Endodermal cell (in vitro differentiated cells): ENCODE results near the gene SGCE. TPM values are rescaled to one million over a fixed set of nuclear protein-coding genes. Genes with fewer than 3 reads are reported as not detected.

ENCODE experiments used
- DNase-seq: peaks from one replicate; pipeline ENCODE4 v3.0.0-alpha.2; 2017
- H3K27ac ChIP-seq: 2 replicates; pipeline ENCODE4 v1.5.1; 2013; ENCODE audit warnings: mild to moderate bottlenecking, low read depth, low read length, moderate library complexity
- H3K27me3 ChIP-seq: 2 replicates; pipeline ENCODE4 v1.6.1; 2013; ENCODE audit warnings: mild to moderate bottlenecking, low read length, moderate library complexity; ENCODE audit not compliant: insufficient read depth, control insufficient read depth, poor library complexity, severe bottlenecking
- H3K36me3 ChIP-seq: 2 replicates; pipeline ENCODE4 v1.7.0; 2013; ENCODE audit warnings: mild to moderate bottlenecking, low read length, moderate library complexity; ENCODE audit not compliant: control insufficient read depth, insufficient read depth
- H3K4me1 ChIP-seq: one replicate; pipeline ENCODE4 v1.7.0; 2013; ENCODE audit warnings: low read length; ENCODE audit not compliant: control insufficient read depth, insufficient read depth
- H3K4me3 ChIP-seq: 2 replicates; pipeline ENCODE4 v1.5.1; 2013; ENCODE audit warnings: mild to moderate bottlenecking, low read length, moderate library complexity
- H3K9ac ChIP-seq: 2 replicates; pipeline ENCODE4 v1.6.1; 2013; ENCODE audit warnings: mild to moderate bottlenecking, low read length, moderate library complexity; ENCODE audit not compliant: poor library complexity, severe bottlenecking; ENCODE audit errors: extremely low read depth
- H3K9me3 ChIP-seq: 2 replicates; pipeline ENCODE4 v1.6.1; 2013; ENCODE audit warnings: mild to moderate bottlenecking, low read length, moderate library complexity; ENCODE audit not compliant: control insufficient read depth
- H3K27ac Mint-ChIP-seq: 2 replicates; pipeline ENCODE4 v1.8.0; 2020; ENCODE audit warnings: mixed read lengths
- H3K27me3 Mint-ChIP-seq: 2 replicates; pipeline ENCODE4 v1.8.0; 2021; ENCODE audit warnings: mild to moderate bottlenecking, mixed read lengths; ENCODE audit not compliant: insufficient read depth
- H3K36me3 Mint-ChIP-seq: 2 replicates; pipeline ENCODE4 v1.8.0; 2020; ENCODE audit warnings: low read depth, mixed read lengths
- H3K4me1 Mint-ChIP-seq: 2 replicates; pipeline ENCODE4 v1.8.0; 2020; ENCODE audit warnings: mixed read lengths
- H3K4me3 Mint-ChIP-seq: 2 replicates; pipeline ENCODE4 v1.8.0; 2020; ENCODE audit warnings: mild to moderate bottlenecking, moderate library complexity, mixed read lengths
- H3K9me3 Mint-ChIP-seq: 2 replicates; pipeline ENCODE4 v1.8.0; 2020; ENCODE audit warnings: mild to moderate bottlenecking, mixed read lengths
- CTCF ChIP-seq: fragments of 200-600 bp; sonication (generic); conservative IDR thresholded peaks from 2 replicates; pipeline ENCODE4 v1.5.0; 2021; ENCODE audit warnings: antibody characterized with exemption, mild to moderate bottlenecking
- WGBS, 2 experiments: methylation state at CpG; one replicate each; pipeline versions ENCODE4 v1.1.5 to v1.1.7; 2013; ENCODE audit warnings: missing lambda C conversion rate in 2 of 2, mixed read lengths in 1 of 2; ENCODE audit not compliant: insufficient coverage in 1 of 2, insufficient read length in 1 of 2; 5-methylcytosine and 5-hydroxymethylcytosine counted together
- total RNA-seq, 2 donors: library from RNA; stranded (reverse); fragmentation: NEBNext Ultra II Directional in 1 of 2; extraction: Animal tissue kit (Norgen Biotek cat#: 25700) in 1 of 2; gene quantifications; 2 replicates in 1 of 2; 3 replicates in 1 of 2; pipeline ENCODE4 v1.2.1, GENCODE V29; 2021

The SGCE gene
- total RNA-seq, 2 donors from 2014 or later, result 40.9 to 45.9 TPM

DNA sequence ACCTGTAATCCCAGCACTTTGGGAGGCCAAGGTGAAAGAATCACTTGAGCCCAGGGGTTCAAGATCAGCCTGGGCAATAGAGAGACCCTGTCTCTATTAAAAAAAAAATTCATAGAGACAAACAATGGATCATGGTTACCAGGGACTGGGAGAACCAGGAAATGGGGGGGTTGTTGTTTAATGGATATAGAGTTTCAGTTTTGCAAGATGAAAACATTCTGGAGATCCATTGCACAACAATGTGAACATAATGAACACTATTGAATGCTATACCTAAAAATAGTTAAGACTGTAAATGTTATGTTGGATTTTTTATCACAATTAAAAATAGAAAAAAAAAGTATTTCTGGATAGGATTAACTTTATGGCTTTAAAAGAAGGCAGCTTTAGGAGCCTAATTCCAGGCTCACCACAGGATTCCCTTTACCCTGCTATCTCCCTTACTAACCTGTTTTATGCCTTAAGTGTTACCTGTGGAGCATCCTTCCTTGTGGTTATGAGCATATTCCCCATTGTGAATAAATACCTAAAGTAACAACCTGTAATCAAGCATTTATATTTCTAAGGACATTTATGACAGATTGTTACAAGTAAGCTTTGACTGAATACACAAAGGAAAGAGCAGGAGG, 45.1 kb upstream of the SGCE start:
- Mint-ChIP-seq H3K9me3 (peaks cover 14% of the 10 kb centered on the region), H3K36me3 (no peaks in the 10 kb centered on the region), H3K27ac (peak overlapping the region; percentile 5), H3K4me3 (no peak overlapping the region), H3K4me1 (peaks cover 7% of the 10 kb centered on the region), H3K27me3 (no peaks in the 10 kb centered on the region)
- Histone ChIP-seq H3K4me3 (no peak overlapping the region), H3K27ac (peak overlapping the region; percentile 92), H3K36me3 (no peaks in the 10 kb centered on the region), H3K4me1 (peaks cover 5% of the 10 kb centered on the region), H3K9me3 (no peaks in the 10 kb centered on the region), H3K27me3 (no peaks in the 10 kb centered on the region), H3K9ac (no peak overlapping the region)
- no peak for DNase-seq
- TF ChIP-seq CTCF, result no peak

DNA sequence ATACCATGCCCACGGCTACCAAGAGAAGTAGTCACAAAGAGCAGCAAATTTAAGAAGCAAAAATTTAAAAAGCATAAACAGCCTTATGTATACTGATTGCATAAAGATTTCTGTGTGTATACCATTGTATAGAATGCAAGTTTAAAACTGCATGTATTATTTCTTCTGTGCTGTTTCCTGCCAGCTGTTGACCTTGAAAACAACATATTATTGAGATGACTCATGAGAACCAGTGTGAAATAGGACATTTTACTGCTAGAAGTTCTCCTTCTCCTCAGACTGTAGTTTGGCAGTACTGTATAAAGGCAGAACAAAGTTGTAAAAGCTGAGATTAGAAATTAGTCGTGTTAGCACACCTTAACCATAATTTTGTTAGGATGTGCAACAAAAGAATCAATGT, 42.3 kb upstream of the SGCE start:
- Histone ChIP-seq H3K36me3 (no peaks in the 10 kb centered on the region), H3K27ac (no peak overlapping the region), H3K4me3 (no peak overlapping the region), H3K9me3 (no peaks in the 10 kb centered on the region), H3K27me3 (no peaks in the 10 kb centered on the region), H3K4me1 (peaks cover 5% of the 10 kb centered on the region), H3K9ac (no peak overlapping the region)
- H3K4me3 Mint-ChIP-seq, result no peak overlapping the region
- H3K27me3 Mint-ChIP-seq, result no peaks in the 10 kb centered on the region
- H3K27ac Mint-ChIP-seq, result no peak overlapping the region
- WGBS, 2 experiments, result 100% methylated on average over 1 to 2 of the region's 2 CpGs
- peaks cover 7% of the 10 kb centered on the region for H3K4me1 Mint-ChIP-seq
- no peaks in the 10 kb centered on the region for H3K9me3 Mint-ChIP-seq
- no peak for TF ChIP-seq CTCF
- no peak for DNase-seq
- H3K36me3 Mint-ChIP-seq, result no peaks in the 10 kb centered on the region

DNA sequence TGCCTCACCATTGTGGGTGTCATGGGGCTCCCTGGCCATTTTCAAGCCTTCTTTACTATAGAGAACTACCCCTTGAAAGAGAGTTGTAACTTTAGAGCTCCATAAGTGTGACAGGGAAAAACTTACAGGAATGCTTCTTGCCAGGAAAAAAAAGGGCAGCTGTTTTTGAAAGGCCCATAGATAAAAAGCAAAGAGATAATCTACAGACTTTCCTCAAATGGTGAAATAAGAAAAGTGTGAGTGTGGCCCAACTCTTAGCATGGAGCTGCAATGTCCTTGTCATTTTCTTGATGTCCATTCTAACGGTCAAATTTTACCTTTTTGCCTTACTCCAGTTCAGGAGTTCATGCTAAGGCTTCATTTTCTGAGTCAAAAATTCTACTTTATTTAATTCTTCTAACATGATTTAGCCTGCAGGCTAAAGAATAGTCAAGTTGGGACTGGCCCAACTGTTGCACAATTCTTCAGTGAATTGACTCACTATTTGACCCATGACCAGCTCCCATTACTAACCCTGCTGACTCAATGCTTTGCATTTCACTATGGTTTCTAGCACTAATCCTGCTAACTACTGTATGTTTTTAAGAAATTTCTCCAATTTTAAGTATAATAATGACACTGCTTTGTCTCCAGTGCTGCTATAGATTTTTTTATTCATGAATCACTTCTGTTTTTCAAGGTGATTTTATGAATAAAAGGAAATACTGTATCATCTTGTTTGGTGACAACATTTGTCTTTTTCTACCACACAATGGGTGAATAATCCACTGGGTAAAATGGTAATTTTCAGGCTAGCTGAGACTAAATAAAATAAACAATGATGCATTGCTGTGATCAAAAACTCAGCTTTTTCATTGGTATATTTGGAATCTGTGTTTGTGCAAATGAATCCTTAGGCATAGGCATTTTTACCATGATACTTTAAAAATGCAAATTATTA, 41.4 kb upstream of the SGCE start:
- Mint-ChIP-seq H3K9me3 (no peaks in the 10 kb centered on the region), H3K27me3 (no peaks in the 10 kb centered on the region), H3K27ac (no peak overlapping the region), H3K36me3 (no peaks in the 10 kb centered on the region), H3K4me1 (peaks cover 7% of the 10 kb centered on the region), H3K4me3 (no peak overlapping the region)
- no peak overlapping the region for H3K27ac ChIP-seq
- no peaks in the 10 kb centered on the region for H3K27me3 ChIP-seq
- no peak overlapping the region for H3K9ac ChIP-seq
- DNase-seq, result no peak
- WGBS, 2 experiments, result 91 to 96% methylated on average over 1 of the region's 1 CpG
- H3K4me1 ChIP-seq, result peaks cover 5% of the 10 kb centered on the region
- H3K4me3 ChIP-seq, result no peak overlapping the region
- H3K9me3 ChIP-seq, result no peaks in the 10 kb centered on the region
- no peaks in the 10 kb centered on the region for H3K36me3 ChIP-seq
- no peak for TF ChIP-seq CTCF
